Transverse colon (tissue), 4 donors: ENCODE data around the gene UGT2B7. TPM values are rescaled to one million over a fixed set of nuclear protein-coding genes. Genes with fewer than 3 reads are reported as not detected.

ENCODE experiments used
- DNase-seq: peaks from one replicate; pipeline ENCODE4 v3.0.0-alpha.2; 2019
- H3K27ac ChIP-seq, 4 donors: fragments of 200-600 bp; sonication (generic); 2 replicates each; pipeline ENCODE4 v1.5.1; 2016 to 2018; ENCODE audit warnings: inconsistent platforms in 4 of 4
- H3K27me3 ChIP-seq: fragments of 200-600 bp; sonication (generic); 2 replicates; pipeline ENCODE4 v1.5.1; 2017; ENCODE audit warnings: inconsistent platforms
- H3K36me3 ChIP-seq, 4 donors: fragments of 200-600 bp; sonication (generic); 2 replicates each; pipeline ENCODE4 v1.5.1; 2017 to 2019; ENCODE audit warnings: inconsistent platforms in 4 of 4
- H3K4me1 ChIP-seq, 4 donors: fragments of 200-600 bp; sonication (generic); 2 replicates each; pipeline ENCODE4 v1.5.1; 2017 to 2020; ENCODE audit warnings: inconsistent platforms in 4 of 4
- H3K4me3 ChIP-seq, 4 donors: fragments of 200-600 bp; sonication (generic); 1 replicate in 1 of 4; 2 replicates in 3 of 4; pipeline versions ENCODE4 v1.5.1 to v1.6.1; 2017 to 2019; ENCODE audit warnings: inconsistent platforms in 4 of 4
- H3K9me3 ChIP-seq, 2 donors: fragments of 200-600 bp; sonication (generic); 2 replicates each; pipeline ENCODE4 v1.5.1; 2017 to 2019; ENCODE audit warnings: inconsistent platforms in 2 of 2
- CTCF ChIP-seq, 5 experiments: fragments of 200-600 bp in 3 of 5; fragments of 450-650 bp in 2 of 5; sonication (generic) in 3 of 5; IDR thresholded peaks; 1 replicate in 2 of 5; 2 replicates in 3 of 5; pipeline ENCODE4 v1.5.1; 2016 to 2017; ENCODE audit warnings: antibody characterized with exemption in 5 of 5, inconsistent platforms in 3 of 5, mild to moderate bottlenecking in 2 of 5, moderate library complexity in 1 of 5
- EP300 ChIP-seq: sonication (generic); formaldehyde crosslinking; IDR thresholded peaks from one replicate; pipeline ENCODE4 v1.6.1; 2017; ENCODE audit warnings: antibody characterized with exemption, low read depth
- POLR2A ChIP-seq: fragments of 450-650 bp; IDR thresholded peaks from one replicate; pipeline ENCODE4 v1.6.1; 2016; ENCODE audit warnings: antibody characterized with exemption, mild to moderate bottlenecking, moderate library complexity
- POLR2AphosphoS5 ChIP-seq, 3 donors: sonication (generic); formaldehyde crosslinking; IDR thresholded peaks; one replicate each; pipeline ENCODE4 v1.6.1; 2016; ENCODE audit warnings: antibody characterized with exemption in 3 of 3
- WGBS, 2 donors: methylation state at CpG; one replicate each; pipeline ENCODE4 v1.1.5; 2018; ENCODE audit warnings: low coverage in 1 of 2; 5-methylcytosine and 5-hydroxymethylcytosine counted together
- in situ Hi-C, 4 donors: fragments of 200-750 bp; cut with MboI; loops; one replicate each; pipeline versions ENCODE4 v1.15.0 to v1.15.1; 2017; ENCODE audit warnings: low sequenced_read_pairs in 3 of 4, low pct_ligation_motif_present in 1 of 4, low pct_unique_long_range_greater_than_20kb in 1 of 4
- intact Hi-C: fragments of 100-400 bp; cut with DNase I; formaldehyde crosslinking; loops from one replicate; pipeline ENCODE4 v1.15.1; 2023; ENCODE audit warnings: low total_unique reads
- total RNA-seq, 4 donors: library from RNA; depleted of rRNA; stranded (reverse); fragments of >200 nt; gene quantifications; one replicate each; pipeline ENCODE4 v1.1.0, GENCODE V29; 2016

UGT2B7 gene
- total RNA-seq, 4 donors from 2014 or later: 2.4 to 8.7 (median 5.6) TPM; not detected in 1

DNA sequence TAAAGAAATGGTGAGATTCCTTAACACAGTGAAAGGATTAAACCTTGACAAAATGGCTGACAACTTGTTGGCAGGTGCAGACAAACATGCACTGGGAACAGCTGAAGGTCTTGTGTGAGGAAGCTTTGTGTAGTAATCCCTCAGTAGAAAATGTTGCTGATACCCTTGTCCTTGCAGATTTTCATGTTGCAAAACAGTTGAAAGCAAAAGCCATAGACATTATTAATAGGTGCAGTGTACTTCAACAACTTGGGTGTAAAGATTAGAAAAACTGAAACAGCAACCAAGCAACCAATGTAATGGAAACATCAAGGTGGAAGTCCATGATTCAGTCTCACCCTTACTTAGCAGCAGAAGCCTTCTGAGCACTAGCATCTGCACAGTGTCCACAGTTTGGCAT lies 29.8 kb downstream of the UGT2B7 start:
- no peaks in the 10 kb centered on the region for H3K9me3 ChIP-seq
- in situ Hi-C loops: no loop called here
- H3K27me3 ChIP-seq: no peaks in the 10 kb centered on the region
- DNase-seq: no peak
- no peaks in the 10 kb centered on the region for H3K4me1 ChIP-seq
- no peak overlapping the region for H3K27ac ChIP-seq
- TF ChIP-seq CTCF (IDR thresholded peaks at IDR 0.05) (no peak), EP300 (no peak), POLR2A (no peak), POLR2AphosphoS5 (IDR thresholded peaks at IDR 0.05) (no peak)
- H3K36me3 ChIP-seq: no peaks in the 10 kb centered on the region
- no peak overlapping the region for H3K4me3 ChIP-seq
- intact Hi-C loops: loop anchor here (10.0 kb wide), 1 partner anchor 241 kb away; no protein-coding TSS in a partner anchor

DNA sequence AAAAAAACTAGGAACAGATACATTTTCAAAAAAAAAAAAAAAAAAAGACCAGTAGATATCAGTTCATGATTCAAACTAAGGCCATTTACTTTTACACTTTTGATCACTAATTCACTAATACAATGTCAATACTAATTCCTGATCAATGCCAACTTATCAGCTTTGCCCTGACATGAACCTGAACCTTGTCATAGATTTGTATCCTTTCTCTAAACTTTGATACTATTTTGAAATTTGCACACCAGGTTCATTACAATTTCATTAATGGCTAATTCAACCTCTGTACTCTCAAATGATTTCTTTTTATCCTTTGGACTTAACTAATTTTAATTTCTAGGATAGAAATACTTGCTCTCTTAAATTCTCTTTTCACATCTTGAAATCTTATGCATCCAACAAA lies 37.7 kb downstream of the UGT2B7 start:
- Histone ChIP-seq H3K4me1 (no peaks in the 10 kb centered on the region), H3K9me3 (no peaks in the 10 kb centered on the region), H3K36me3 (no peaks in the 10 kb centered on the region), H3K4me3 (no peak overlapping the region), H3K27ac (no peak overlapping the region), H3K27me3 (no peaks in the 10 kb centered on the region)
- DNase-seq: no peak
- intact Hi-C loops: no loop called here
- in situ Hi-C loops: no loop called here
- TF ChIP-seq POLR2A (no peak), EP300 (no peak), POLR2AphosphoS5 (IDR thresholded peaks at IDR 0.05) (no peak), CTCF (IDR thresholded peaks at IDR 0.05) (no peak)

- H3K4me3 ChIP-seq: no peak overlapping the region
- in situ Hi-C loops (no loop called here), intact Hi-C loops (no loop called here)
- TF ChIP-seq CTCF (IDR thresholded peaks at IDR 0.05): no peak
- no peak for TF ChIP-seq EP300
- TF ChIP-seq POLR2AphosphoS5 (IDR thresholded peaks at IDR 0.05): no peak
- TF ChIP-seq POLR2A: no peak
- no peaks in the 10 kb centered on the region for H3K27me3 ChIP-seq
- H3K4me1 ChIP-seq: no peaks in the 10 kb centered on the region
- H3K36me3 ChIP-seq: no peaks in the 10 kb centered on the region
- no peak overlapping the region for H3K27ac ChIP-seq
- no peaks in the 10 kb centered on the region for H3K9me3 ChIP-seq
- 80 to 90% methylated on average over 4 of the region's 4 CpGs for WGBS, 2 donors
- DNase-seq: no peak
Observed at GRCh38 chr4:69134471-69134870, 38.2 kb downstream of the UGT2B7 start.

DNA sequence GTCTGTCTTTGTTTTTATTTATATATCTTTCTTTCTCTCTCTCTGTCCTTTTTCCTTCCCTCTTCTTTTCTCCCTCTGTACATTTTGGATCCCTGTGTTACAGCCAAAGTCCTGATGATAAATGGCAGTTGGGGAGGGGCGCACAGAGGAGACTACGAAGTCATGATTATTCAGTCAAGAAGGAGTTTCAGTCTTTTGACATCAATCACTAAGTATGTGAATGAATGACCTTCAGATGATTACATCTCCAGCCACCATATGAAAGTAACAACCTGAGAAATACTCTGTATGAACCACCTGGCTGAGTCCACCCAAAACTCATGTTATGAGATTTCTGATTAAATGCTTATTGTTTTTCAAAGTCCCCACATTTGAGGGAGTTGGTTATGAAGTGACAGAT lies 45.0 kb downstream of the UGT2B7 start:
- intact Hi-C loops (no loop called here), in situ Hi-C loops (no loop called here)
- 57 to 100% methylated on average over 2 of the region's 2 CpGs for WGBS, 2 donors

More for the DNA sequence above, 45.0 kb downstream of the UGT2B7 start:
- TF ChIP-seq CTCF (IDR thresholded peaks at IDR 0.05) (no peak), POLR2AphosphoS5 (IDR thresholded peaks at IDR 0.05) (no peak), POLR2A (no peak)
- Histone ChIP-seq H3K27me3 (no peaks in the 10 kb centered on the region), H3K4me1 (no peaks in the 10 kb centered on the region), H3K27ac (no peak overlapping the region), H3K36me3 (peaks cover 0 to 1% (median 0%) of the 10 kb centered on the region in 4 donors), H3K9me3 (no peaks in the 10 kb centered on the region), H3K4me3 (no peak overlapping the region)
- no peak for DNase-seq
